ENCODE results near the gene BYSL. TPM values are rescaled to one million over a fixed set of nuclear protein-coding genes. Genes with fewer than 3 reads are reported as not detected.
A peak's percentile ranks its signal among the peaks of the same experiment; 100 is the strongest.
"Not testable (repeated sequence)": the region's sequence is repeated elsewhere in the genome, so short reads cannot be mapped to it uniquely, and the experiment has no call there.

BYSL gene
- total RNA-seq, 1 donor from 2014 or later = 9.0 TPM

GRCh38 chr6:41938590-41939175 is 17.4 kb downstream of the BYSL start:
- ATAC-seq (ENCODE audit: poor library complexity) (no peak), DNase-seq (no peak)
- intact Hi-C loops (cut with DNase I) = loop anchor here (5.0 kb wide), 1 partner anchor 151 kb away; the partner anchor contains the start of gene TOMM6

GRCh38 chr6:41939176-41939847 is 18.0 kb downstream of the BYSL start:
- no peak for ATAC-seq (ENCODE audit: poor library complexity)

GRCh38 chr6:41939848-41940758 is 18.8 kb downstream of the BYSL start:
- DNase-seq (no peak), ATAC-seq (ENCODE audit: poor library complexity) (no peak)
- intact Hi-C loops (cut with DNase I) = loop anchor here (2.0 to 5.0 kb wide), 2 partner anchors 105 to 153 kb away; partner anchors contain the start of gene TOMM6

More at GRCh38 chr6:41939176-41939847, 18.0 kb downstream of the BYSL start:
- intact Hi-C loops (cut with DNase I) = loop anchor here (5.0 kb wide), 1 partner anchor 152 kb away; the partner anchor contains the start of gene TOMM6
- peak; percentile 76 for DNase-seq

GRCh38 chr6:41940759-41941279 is 19.5 kb downstream of the BYSL start:
- intact Hi-C loops (cut with DNase I) = loop anchor here (2.0 kb wide), 1 partner anchor 104 kb away; no protein-coding TSS in a partner anchor
- ATAC-seq (ENCODE audit: poor library complexity) (peak; percentile 32), DNase-seq (peak; percentile 80)

GRCh38 chr6:41941280-41942066 is 20.2 kb downstream of the BYSL start, which contains the start of gene CCND3:
TSS of gene CCND3 (minus strand) at chr6:41941808. CDS start at chr6:41941649, 159 bp downstream.
- DNase-seq (peak; percentile 97), ATAC-seq (ENCODE audit: poor library complexity) (peak; percentile 94)
- intact Hi-C loops (cut with DNase I) = loop anchor here (2.0 kb wide), 1 partner anchor 103 kb away; no protein-coding TSS in a partner anchor

GRCh38 chr6:41942067-41942851 is 21.0 kb downstream of the BYSL start:
- no peak for ATAC-seq (ENCODE audit: poor library complexity)
- intact Hi-C loops (cut with DNase I) = no loop called here
- no peak for DNase-seq

GRCh38 chr6:41942882-41943281 is 21.6 kb downstream of the BYSL start:
- ATAC-seq (ENCODE audit: poor library complexity); DNase-seq; intact Hi-C loops (cut with DNase I): not testable (repeated sequence)

GRCh38 chr6:41943456-41943855 is 22.2 kb downstream of the BYSL start:
- intact Hi-C loops (cut with DNase I) = no loop called here
- DNase-seq = no peak
- no peak for ATAC-seq (ENCODE audit: poor library complexity)

- ATAC-seq (ENCODE audit: poor library complexity) (no peak), DNase-seq (no peak)
- intact Hi-C loops (cut with DNase I) = no loop called here
Measured at GRCh38 chr6:41947581-41948220, 26.4 kb downstream of the BYSL start.

GRCh38 chr6:41954668-41955067 is 33.4 kb downstream of the BYSL start:
- no peak for ATAC-seq (ENCODE audit: poor library complexity)
- DNase-seq = no peak
- intact Hi-C loops (cut with DNase I) = no loop called here

- intact Hi-C loops (cut with DNase I) = no loop called here
- ATAC-seq (ENCODE audit: poor library complexity) = no peak
- no peak for DNase-seq
Measured at GRCh38 chr6:41955412-41955811, 34.1 kb downstream of the BYSL start.

GRCh38 chr6:41957117-41957516 is 35.8 kb downstream of the BYSL start:
- intact Hi-C loops (cut with DNase I) = no loop called here
- ATAC-seq (ENCODE audit: poor library complexity) (no peak), DNase-seq (no peak)

GRCh38 chr6:41958022-41958856 is 36.9 kb downstream of the BYSL start:
- ATAC-seq (ENCODE audit: poor library complexity) (no peak), DNase-seq (no peak)
- intact Hi-C loops (cut with DNase I) = no loop called here

- intact Hi-C loops (cut with DNase I) = no loop called here
- ATAC-seq (ENCODE audit: poor library complexity) (no peak), DNase-seq (no peak)
Measured at GRCh38 chr6:41960028-41960427, 38.7 kb downstream of the BYSL start.

GRCh38 chr6:41963371-41963770 is 42.1 kb downstream of the BYSL start:
- ATAC-seq (ENCODE audit: poor library complexity) = no peak
- intact Hi-C loops (cut with DNase I) = no loop called here

More at GRCh38 chr6:41963371-41963770, 42.1 kb downstream of the BYSL start:
- DNase-seq = no peak
